Stimulated activated CD4-positive, alpha-beta T cell treated with anti-CD3 and anti-CD28 coated beads, Interleukin-12 subunit alpha, Interleukin-12 subunit beta, amount 100 ng/mL, for 48 hours (primary cell): ENCODE measurements around the gene PWP2.
"Not testable (repeated sequence)": the region's sequence is repeated elsewhere in the genome, so short reads cannot be mapped to it uniquely, and the experiment has no call there.

Source experiments
- DNase-seq, 3 donors: peaks; one replicate each; pipeline ENCODE4 v3.0.0-alpha.2; 2020; ENCODE audit warnings: low read depth in 2 of 3, low spot score in 1 of 3

Gene PWP2

DNA sequence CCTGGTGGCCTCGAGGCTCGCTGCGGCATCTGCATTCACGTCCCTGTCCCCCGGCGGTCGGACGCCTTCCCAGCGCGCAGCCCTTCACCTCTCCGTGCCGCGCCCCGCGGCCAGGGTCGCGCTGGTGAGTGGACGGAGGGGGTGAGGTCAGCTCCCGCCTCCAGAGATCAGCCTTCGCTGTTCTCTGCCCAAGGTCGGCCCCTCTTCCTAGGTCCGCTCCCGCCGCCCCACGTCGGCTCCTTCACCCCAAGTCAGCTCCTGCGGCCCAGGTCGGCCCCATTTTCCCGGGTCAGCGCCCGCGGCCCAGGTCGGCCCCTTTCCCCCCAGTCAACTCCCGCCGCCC, 26.5 kb downstream of the PWP2 start:
- DNase-seq: not testable (repeated sequence)

DNA sequence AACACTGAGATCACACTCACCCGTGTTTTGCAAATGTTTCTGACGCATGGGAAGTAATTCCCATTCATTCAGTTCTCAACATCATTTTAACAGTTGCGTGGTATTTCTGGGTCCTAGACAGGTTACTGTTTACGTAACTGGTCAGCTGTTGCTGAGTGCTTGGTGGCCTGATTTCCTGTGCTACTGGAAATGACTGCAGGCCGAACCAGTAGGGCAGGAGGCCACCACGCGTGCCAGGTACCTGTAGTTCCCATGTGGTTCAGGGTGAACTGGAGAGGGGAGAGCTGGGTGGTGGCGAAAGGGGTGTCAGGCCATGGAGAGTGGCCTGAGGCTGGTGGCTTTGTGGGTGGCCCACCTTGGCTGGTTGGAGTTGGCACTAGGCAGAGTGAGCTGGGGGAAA, 27.5 kb downstream of the PWP2 start:
- not testable (repeated sequence) for DNase-seq

DNA sequence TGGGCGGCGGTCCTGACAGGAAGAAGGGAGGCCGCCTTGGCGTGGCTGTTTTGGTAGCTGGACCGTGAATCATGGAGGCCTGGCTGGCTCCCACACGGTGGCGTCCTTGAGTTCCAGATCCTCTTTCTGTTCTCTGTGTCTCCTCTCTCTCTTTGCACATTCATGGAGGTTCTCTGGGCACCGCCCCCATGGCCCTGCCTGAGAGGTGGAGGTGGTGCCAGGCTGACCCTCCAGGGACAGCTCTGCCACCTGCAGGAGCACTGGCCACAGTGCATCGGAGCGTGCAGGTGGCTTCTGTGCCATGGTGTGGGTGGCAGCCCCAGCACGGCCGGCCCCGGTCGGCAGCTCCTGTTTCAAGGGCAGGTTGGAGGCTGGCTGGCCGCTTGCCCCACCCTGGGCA, 30.8 kb downstream of the PWP2 start:
- DNase-seq: not testable (repeated sequence)

DNA sequence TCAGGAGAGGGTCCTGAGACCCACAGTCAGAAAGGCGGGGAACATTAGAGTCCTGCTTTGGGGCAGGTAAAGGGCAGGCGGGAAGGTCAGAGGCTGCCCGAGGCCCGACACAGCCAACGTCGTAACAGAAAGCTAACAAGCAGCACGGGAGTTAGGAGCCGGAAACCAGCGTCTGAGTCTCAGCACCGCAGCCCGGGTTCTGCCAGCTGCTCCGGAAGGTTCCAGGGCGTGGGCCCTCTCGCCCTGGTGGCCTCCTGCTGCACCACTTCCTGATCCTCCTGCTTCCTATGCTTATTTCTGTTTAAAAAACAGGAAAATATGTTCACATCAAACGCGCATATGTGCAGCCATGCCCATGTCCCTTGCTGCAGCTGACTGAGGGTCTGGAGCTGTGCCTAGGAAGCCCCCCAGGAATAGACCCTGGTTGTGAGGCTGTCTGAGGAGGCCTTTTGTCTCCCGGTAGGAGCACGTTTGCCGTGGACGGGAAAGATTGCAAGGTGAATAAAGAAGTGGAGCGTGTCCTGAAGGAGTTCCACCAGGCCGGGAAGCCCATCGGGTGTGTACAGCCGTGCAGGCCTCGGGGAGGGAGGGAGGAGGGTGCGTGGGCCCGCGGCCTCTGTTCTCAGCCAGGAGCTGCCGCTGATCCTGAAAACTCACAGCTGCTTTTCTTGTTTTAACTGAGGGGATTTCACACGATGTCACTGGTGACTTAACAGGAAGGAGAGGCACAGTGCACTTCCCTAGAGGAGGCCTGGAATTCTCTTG, 32.8 kb downstream of the PWP2 start:
- not testable (repeated sequence) for DNase-seq

DNA sequence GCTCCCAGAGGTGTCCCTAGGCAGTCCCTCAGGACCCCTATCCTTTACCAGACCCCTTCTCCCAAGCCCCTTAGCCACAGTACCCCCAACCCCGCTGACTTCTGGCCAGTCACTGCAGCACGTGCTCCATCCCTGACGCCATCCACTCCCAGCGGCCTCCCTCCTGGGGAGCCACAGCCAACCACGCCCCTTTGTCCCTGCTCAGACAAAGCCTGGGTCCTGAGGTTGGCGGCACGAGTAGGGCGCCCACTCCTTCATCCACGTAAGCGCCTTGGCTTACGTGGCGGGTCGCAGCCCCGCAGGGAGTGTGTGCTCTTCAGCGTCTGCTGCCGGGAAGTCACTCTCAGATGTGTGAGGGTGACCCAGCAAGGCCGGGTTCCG, 33.3 kb downstream of the PWP2 start:
- not testable (repeated sequence) for DNase-seq

DNA sequence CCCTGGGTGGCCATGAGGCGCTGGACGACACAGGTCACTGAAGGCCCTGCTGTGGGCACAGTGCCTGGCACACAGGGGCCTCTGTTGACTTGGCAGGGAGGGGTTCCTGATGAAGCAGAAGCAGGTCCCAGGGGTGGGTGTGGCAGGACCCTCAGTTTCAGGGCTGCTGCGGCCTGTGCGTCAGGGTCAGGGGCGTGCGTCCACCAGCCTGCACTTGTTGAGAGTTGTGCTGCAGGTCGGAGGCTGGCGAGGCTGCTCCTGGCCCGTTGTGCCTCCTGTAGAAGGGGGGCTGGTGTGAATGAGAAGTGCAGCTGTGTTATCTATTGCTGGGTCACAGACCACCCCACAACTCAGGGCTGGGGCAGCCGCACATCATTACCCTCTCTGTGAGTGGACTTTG, 35.3 kb downstream of the PWP2 start:
- not testable (repeated sequence) for DNase-seq

DNA sequence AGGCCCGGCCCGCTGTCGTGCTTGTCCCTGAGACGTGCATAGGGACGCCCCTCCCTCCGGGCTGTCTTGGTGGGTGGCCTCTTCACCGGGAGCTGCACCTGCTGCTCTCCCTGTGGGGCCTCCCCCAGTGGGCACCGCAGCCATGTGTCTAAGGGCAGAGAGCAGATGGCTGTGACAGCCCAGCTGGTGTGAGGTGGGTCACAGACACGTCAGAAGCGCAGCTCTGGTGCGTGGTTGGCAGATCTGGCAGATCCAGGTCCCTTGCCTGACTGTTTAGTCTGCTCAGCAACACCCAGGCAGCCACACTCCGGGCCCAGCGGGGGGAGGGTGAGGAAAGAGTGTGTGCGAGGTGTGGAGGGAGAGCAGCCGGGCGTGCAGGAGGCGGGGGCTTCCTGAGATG, 36.2 kb downstream of the PWP2 start:
- not testable (repeated sequence) for DNase-seq

DNA sequence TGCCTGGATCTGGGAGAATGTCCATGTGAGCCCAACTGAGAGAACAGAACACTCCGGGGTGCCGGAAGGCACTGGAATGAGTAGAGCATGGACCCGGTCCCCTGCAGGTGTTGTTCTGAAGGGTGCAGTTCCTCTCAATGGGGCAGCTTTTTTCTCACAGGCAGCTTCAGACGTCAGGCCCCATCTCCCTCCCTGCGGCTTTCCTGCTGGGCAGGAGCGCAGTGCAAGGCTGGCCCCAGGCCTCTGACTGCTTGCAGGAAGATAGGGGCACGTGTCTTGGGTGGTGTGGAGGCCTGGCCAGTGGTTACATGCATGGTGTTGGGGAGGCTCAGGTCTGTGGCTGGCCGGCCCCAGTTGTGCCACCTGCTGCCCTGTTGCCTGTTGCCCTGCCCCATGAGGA, 36.8 kb downstream of the PWP2 start:
- DNase-seq: not testable (repeated sequence)

DNA sequence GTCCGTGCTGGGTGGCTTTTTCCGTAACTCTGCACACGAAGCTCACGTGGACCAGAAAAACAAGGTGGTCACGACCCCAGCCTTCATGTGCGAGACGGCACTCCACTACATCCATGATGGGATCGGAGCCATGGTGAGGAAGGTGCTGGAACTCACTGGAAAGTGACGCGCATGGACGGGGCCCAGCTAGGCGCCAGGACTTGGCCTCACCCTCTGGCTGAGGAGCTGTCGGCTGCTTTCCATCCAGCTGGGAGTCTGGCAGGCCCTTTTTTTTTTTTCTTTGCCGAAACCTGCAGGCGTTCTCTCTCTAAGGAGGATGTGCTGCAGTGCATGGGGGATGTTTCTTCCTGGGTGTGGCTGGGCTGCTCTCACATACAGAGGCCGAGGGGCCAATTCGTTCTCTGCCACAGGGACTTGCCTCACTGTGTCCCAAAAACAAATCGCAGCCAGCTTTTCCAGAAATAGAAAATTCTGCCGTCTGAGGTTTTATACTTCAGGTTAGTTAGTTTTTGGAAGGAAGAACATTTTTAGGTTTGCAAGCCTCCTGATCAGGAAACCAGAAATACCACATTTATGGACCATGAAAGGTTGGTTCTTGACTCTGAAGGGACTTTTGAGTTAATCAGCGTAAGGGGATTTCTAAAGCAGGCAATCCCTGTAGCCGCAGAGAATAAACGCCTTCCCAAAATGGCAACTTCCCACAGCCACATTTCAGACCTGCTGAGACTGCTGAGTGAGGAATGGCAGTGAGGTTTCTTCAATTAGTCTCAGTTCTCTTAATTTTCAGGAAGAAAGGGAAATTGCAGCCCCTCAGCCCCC, 37.8 kb downstream of the PWP2 start:
- not testable (repeated sequence) for DNase-seq

DNA sequence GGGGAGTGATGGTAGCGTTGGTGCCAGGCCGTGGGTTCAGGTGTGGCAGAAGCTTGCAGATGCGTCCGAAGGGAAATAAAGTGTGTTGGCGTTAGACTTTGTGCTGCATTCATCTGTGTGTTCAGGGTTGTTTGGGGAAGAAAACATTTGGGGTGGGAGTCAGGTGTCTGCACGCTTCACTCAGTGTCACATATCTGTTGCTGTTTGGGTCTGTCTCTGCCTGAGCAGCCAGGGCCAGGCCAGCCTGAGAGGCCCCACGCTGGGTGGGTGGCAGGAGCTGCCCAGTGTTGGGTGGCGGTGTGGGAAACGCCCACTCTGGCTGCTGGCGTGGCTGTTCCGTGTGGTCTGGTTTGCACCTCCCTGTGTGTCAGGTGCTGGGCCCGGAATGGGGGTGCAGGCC, 38.4 kb downstream of the PWP2 start:
- not testable (repeated sequence) for DNase-seq

DNA sequence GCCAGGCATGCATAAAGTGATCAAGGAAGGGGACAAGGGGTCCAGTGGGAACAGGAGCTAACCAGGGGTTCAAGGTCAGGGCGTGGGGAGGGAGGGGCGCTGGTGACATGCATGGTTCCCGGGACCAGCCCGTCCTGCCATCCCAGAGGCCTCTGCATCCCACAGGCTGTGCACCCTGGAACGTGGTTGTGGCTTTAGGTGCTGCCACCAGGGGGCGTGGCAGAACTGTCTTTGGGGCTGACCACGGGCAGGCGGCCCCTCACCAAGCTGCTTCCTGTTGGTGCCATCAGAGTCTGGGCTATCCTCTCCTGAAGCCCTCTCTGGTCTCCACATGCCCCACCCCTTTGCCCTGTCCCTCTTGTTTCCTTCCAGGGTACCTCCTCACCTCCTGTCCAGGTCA, 39.9 kb downstream of the PWP2 start:
- not testable (repeated sequence) for DNase-seq

DNA sequence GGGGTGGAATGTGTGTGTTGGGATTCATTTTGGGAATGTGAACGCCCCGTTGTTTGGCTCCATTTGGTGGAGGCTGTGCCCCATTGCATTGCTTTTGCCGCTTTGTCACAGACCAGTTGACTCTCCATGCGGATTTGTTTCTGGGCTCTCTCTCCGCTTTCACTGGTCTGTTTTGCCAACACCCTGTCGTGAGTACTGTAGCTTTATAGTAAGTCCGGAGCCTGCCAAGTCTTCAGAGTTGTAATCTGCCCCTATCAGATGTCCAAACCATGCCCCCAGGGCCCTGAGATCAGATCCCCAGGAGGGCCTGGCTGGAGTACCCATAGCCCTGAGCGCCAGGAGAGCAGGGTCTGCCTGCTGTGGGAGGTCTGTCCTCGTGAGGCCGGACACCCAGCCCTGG, 43.1 kb downstream of the PWP2 start:
- not testable (repeated sequence) for DNase-seq

DNA sequence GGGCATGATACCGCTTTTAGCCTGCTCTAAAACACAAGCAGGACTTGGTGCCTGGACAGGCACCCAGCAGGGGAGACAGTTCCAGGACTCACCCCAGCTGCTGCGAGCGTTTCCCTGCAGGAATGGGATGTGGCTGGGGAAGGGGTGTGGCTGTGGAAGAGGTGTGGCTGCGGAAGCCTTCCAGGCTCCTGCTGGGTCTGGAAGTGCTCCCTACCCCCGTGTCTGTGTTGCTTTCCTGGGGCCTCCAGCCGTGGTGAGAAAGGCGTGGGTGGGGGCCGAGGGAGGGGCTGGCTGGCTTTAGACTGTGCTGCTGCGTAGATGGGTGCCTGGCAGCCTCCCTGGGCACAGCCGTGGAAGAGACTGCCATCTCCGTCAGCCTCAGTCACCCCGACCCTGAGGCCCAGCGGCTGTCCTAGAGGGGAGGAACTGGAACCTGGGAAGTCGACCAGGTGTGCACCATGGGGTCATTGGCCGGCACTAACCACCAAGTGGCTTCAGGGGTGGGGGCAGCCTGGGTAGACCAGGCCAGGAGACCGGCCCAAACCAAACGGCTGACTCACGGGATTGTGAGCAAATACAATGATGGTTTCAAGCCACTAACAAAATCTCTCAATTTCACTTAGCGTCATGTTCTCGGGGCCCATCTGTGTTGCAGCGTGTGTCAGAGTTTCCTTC, 46.2 kb downstream of the PWP2 start:
- peak in 1 of 3 donors; percentile 24 for DNase-seq

DNA sequence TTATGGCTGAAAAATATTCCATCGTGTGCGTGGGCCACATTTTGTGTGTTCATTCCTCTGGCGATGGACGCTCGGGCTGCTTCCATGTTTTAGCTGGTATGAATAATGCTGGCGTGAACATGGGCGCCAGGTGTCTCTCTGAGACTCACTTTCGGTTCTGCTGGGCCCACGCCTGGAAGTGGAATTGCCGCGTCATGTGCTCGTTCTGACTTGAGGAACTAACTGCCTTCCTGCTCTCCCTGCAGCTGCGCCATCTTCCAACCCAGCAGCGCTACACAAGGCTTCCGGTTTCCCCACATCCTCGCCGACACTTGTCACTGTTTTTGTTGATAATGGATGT, 46.7 kb downstream of the PWP2 start:
- peak in 2 of 3 donors; percentile 50 to 65 for DNase-seq

DNA sequence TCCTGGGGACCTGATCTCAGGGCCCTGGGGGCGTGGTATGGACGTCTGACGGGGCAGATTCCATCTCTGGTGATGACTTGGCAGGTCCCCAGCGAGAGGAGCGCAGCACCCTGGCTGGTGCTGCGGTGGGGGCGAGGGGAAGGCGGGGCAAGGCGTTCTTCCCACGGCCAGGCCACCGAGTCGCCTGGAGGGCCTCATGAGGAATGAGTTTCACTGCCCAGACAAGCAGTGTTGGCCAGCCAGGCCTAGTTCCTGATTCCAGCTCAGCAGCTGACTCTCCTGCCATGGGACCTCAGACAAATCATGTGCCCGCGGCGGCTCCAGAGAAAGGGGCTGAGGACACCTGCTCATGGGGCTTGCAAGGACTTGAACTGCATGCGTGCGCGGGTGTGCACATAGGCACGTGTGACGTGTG, 47.6 kb downstream of the PWP2 start:
- not testable (repeated sequence) for DNase-seq

DNA sequence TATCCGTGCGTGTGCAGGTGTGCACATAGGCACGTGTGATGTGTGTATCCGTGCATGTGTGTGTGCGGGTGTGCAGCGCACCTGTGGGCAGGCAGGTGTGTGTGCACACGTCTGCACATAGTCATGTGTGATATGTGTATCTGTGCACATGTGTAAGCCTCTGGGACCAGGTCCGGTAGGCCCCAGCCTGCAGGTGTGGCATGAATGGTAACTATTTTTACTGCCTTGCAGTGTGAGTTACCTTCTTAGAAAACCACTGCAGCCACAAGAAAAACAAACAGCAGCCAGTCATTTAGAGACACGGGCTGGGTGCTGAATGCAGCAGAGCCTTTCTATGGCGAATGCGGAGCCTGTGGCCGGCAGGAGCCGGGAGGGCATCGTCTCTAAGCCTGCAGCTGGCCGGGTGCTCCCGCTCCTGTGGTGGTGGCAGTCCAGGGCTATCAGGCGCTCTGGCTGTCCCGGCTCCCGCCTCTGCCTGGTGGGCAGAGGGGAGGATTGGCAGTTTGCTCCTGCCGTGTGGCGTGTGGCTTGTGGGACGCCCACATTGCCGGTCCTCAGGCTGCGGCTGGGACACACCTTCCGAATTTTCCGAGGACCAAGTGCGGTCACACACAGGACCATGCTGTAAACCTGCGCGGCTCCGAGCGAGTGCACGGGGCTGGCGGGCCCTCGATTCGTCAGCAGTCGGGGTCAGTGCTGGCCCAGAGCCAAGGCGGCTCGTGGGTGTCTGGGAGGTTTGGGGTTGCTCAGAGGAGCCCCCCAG, 48.2 kb downstream of the PWP2 start:
- DNase-seq: not testable (repeated sequence)

DNA sequence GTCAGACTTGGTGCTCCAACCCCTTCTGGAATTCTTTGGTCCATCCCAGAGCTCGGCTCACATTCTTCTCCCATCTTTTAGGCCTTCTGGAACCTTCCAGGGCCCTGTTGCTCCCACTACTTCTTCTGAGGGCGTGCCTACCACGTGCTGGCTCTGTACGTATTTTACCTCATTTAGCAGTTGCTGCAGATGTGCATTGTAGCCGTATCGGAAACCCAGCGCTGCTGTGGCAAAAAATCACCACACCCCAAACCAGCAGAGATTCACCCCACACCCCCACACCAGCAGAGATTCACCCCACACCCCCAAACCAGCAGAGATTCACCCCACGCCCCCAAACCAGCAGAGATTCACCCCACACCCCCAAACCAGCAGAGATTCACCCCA, 48.8 kb downstream of the PWP2 start:
- DNase-seq: not testable (repeated sequence)

DNA sequence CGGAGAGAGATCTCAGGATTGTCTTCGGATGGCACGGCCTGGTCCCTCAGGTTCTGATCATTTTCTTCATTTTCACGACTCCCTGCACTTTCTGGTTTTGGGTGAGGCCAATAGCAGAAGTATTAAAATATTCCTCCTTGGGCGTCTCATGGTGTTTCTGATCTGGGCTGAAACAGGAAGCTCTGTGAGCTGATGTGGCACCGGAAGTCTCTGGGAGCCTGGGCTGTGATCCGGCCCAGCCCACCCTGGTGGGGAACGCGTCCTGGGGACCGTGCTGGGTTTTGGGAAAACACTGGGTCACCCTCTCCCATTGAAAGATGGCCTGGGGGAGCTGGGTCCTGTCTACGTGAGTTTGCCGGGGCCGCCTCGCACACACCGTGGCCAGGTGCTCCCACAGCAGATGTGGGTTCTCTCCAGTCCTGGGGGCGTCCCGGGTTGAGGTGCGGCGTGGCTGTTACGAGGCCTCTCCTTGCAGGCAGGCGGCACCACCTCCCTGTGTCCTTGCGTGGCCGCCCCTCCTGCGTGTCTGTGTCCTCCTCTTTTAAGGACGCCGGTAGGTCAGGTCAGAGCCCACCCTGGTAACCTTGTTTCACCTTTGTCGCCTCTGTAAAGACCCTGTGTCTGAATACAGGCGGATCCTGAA, 50.4 kb downstream of the PWP2 start:
- DNase-seq: not testable (repeated sequence)

DNA sequence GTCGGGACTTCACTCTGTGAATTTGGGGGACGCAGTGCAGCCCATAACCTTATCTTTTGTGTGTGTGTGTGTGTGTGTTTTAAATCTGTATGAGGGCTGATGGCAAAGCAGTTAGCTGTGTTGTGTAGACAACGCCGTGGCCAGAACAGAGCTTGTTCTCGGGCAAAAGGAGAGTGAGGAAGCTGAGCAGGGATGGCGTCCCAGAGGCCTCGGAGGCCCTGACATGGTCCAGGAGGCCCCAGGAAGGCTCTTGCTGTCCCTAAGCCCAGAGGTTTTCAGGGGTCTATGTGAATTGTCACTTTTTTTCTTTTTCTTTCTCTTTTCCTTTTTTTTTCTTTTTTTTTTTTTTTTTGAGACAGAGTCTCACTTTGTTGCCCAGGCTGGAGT, 50.9 kb downstream of the PWP2 start:
- DNase-seq: not testable (repeated sequence)

DNA sequence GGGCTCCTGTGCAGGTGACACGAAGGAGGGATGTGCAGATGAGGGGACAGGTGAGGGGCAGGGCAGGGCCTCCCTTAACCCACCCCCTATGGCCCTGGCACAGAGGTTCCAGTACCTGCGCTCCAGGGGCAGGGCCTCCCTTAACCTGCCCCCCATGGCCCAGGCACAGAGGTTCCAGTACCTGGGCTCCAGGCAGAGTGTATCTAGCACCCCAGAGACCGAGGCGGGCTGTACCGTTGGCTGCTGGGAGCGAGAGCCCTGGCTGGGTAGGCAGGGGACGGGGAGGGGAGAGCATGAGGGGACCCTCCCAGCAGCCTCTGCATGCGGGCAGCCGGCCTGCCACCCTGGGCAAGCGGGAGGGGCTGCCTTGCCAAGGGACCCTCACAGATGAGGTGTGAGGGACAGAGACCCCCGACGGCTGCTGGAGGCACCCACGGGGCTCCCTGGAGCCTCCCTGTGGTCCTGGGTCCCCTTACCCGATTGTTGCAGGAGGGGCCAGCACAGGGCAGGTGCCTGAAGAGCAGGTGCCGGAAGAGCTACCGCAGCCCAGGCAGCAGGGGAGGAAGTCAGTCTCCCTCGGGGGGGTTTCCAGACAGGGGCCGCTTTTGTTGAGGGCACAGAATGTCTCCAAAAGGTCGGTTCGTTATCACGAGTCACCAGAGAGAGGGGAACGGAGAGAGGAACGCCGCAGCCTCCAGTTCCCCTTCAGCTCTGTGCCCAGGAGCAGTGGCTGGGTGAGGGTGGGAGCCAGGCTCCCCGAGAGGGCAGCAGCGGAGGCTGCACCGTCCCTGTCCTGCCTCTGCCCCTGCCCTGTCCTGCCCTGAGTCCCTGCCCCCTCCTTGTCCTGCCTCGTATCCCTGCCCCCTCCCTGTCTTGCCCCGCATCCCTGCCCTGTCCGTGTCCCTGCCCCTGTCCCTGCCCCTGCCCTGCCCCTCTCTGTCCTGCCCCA, 52.4 kb downstream of the PWP2 start:
- DNase-seq: not testable (repeated sequence)
